ENCODE measurements around the gene FPGS.

DNA sequence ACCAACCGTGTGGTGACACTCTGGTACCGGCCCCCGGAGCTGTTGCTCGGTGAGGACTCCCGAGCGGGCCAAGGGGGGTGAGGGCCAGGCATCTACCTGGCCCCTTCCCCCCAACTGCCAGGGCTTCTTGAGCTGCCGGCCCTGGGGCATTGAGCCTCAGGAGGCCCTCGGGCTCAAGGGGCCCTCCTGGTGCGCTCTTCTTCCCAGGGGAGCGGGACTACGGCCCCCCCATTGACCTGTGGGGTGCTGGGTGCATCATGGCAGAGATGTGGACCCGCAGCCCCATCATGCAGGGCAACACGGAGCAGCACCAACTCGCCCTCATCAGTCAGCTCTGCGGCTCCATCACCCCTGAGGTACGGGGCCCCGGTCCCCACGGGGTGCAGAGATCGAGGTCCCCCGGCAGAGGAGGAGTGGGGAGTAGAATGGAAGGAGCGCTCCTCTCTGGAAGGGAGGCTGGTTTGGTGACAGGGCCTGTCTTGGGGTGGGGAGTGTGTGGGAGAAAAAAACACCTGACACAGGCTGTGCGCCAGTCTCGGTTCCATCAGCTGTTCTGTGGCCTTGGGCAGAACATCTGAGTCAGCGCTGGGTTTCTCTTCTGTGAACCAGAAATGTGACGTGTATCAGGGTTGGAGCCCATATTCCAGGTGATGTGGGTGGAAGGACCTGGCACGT is 14.2 kb upstream of the FPGS start:
- TF ChIP-seq, protein P1, sequence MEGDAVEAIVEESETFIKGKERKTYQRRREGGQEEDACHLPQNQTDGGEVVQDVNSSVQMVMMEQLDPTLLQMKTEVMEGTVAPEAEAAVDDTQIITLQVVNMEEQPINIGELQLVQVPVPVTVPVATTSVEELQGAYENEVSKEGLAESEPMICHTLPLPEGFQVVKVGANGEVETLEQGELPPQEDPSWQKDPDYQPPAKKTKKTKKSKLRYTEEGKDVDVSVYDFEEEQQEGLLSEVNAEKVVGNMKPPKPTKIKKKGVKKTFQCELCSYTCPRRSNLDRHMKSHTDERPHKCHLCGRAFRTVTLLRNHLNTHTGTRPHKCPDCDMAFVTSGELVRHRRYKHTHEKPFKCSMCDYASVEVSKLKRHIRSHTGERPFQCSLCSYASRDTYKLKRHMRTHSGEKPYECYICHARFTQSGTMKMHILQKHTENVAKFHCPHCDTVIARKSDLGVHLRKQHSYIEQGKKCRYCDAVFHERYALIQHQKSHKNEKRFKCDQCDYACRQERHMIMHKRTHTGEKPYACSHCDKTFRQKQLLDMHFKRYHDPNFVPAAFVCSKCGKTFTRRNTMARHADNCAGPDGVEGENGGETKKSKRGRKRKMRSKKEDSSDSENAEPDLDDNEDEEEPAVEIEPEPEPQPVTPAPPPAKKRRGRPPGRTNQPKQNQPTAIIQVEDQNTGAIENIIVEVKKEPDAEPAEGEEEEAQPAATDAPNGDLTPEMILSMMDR (IDR thresholded peaks at IDR 0.05): no peak
- no peak for TF ChIP-seq POLR2A (IDR thresholded peaks at IDR 0.05)
